Upper lobe of left lung (tissue), 6 donors: ENCODE measurements around the gene METRN. TPM values are rescaled to one million over a fixed set of nuclear protein-coding genes. Genes with fewer than 3 reads are reported as not detected.
A peak's percentile ranks its signal among the peaks of the same experiment; 100 is the strongest.

Source experiments
- ATAC-seq, 2 donors: fragments of 200-7000 bp; cut with Tn5 transposase; one replicate each; pipeline ENCODE4 v1.9.1; 2022; ENCODE audit warnings: mild to moderate bottlenecking in 2 of 2, moderate library complexity in 2 of 2; ENCODE audit not compliant: low FRiP score in 2 of 2
- DNase-seq, 2 donors: peaks; one replicate each; pipeline ENCODE4 v3.0.0-alpha.2; 2019 to 2020
- H3K27ac ChIP-seq, 4 donors: fragments of 200-600 bp; sonication (generic); one replicate each; pipeline ENCODE4 v1.5.1; 2016 to 2019
- H3K27me3 ChIP-seq, 4 donors: fragments of 200-600 bp; sonication (generic); one replicate each; pipeline ENCODE4 v1.5.1; 2017 to 2019
- H3K36me3 ChIP-seq, 4 donors: fragments of 200-600 bp; sonication (generic); one replicate each; pipeline ENCODE4 v1.5.1; 2016 to 2019
- H3K4me1 ChIP-seq, 4 donors: fragments of 200-600 bp; sonication (generic); one replicate each; pipeline ENCODE4 v1.5.1; 2018 to 2019
- H3K4me3 ChIP-seq, 4 donors: fragments of 200-600 bp; sonication (generic); one replicate each; pipeline ENCODE4 v1.5.1; 2017 to 2019; ENCODE audit warnings: mild to moderate bottlenecking in 2 of 4, moderate library complexity in 1 of 4
- H3K9me3 ChIP-seq, 4 donors: fragments of 200-600 bp; sonication (generic); one replicate each; pipeline ENCODE4 v1.5.1; 2018 to 2019
- CTCF ChIP-seq, 6 experiments: fragments of 450-650 bp in 4 of 6; fragments of 200-600 bp in 2 of 6; sonication (generic) in 2 of 6; IDR thresholded peaks; one replicate each; pipeline ENCODE4 v1.5.1; 2016 to 2019; ENCODE audit warnings: antibody characterized with exemption in 6 of 6
- EP300 ChIP-seq, 4 donors: sonication (generic); formaldehyde crosslinking; IDR thresholded peaks; one replicate each; pipeline ENCODE4 v1.5.1; 2017; ENCODE audit warnings: antibody characterized with exemption in 4 of 4, control low read depth in 2 of 4
- POLR2A ChIP-seq, 4 donors: fragments of 450-650 bp; IDR thresholded peaks; one replicate each; pipeline ENCODE4 v1.5.1; 2016 to 2017; ENCODE audit warnings: antibody characterized with exemption in 4 of 4, mild to moderate bottlenecking in 2 of 4
- POLR2AphosphoS5 ChIP-seq, 2 donors: sonication (generic); formaldehyde crosslinking; IDR thresholded peaks; one replicate each; pipeline ENCODE4 v1.5.1; 2017; ENCODE audit warnings: antibody characterized with exemption in 2 of 2
- WGBS, 2 donors: methylation state at CpG; one replicate each; pipeline ENCODE4 v1.1.5; 2017 to 2018; 5-methylcytosine and 5-hydroxymethylcytosine counted together
- total RNA-seq, 6 donors: library from RNA; depleted of rRNA in 4 of 6; stranded (reverse); fragments of >200 nt in 4 of 6; gene quantifications; one replicate each; pipeline versions ENCODE4 v1.1.0 to v1.2.1, GENCODE V29; 2016 to 2021
- donor health status: DM: no; HTN: no; CAD: no; lungs with moderate emphysema.
- donor health status: DM: no; HTN: yes; CAD: no; lungs with severe emphysema.

Gene METRN
- total RNA-seq, 6 donors from 2014 or later, result 22.0 to 56.0 (median 40.8) TPM

DNA sequence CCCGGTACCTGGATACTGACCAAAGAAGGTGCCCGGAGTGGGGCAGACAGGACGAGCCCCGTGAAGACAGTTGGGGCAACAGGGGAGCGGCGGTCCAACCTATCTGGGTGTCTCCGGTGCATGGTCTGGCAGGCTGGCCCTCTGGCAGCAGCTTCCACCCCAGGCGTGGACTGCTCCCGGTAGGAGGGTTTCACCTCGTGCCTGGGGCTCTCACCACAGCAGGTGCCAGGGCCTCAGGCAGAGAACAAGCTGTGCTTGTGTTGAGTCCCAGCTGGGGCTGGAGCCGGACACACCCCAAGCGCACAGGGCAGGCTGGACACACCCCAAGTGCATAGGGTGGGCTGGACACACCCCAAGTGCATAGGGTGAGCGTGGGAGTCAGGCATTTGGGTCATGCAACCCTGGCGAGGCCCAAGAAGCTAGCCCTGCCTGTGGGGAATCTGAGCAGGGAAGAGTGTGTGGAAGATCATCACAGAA lies 7.8 kb upstream of the METRN start:
- peaks cover 5 to 80% (median 42%) of the 10 kb centered on the region in 4 donors for H3K27me3 ChIP-seq
- no peak for TF ChIP-seq POLR2AphosphoS5 (IDR thresholded peaks at IDR 0.05)
- TF ChIP-seq CTCF (IDR thresholded peaks at IDR 0.05), result no peak
- TF ChIP-seq POLR2A (IDR thresholded peaks at IDR 0.05), result no peak
- TF ChIP-seq EP300 (IDR thresholded peaks at IDR 0.05), result no peak
- no peak overlapping the region for H3K4me3 ChIP-seq
- peaks cover 7 to 27% (median 10%) of the 10 kb centered on the region in 4 donors for H3K4me1 ChIP-seq
- ATAC-seq, result no peak
- peak in 1 of 2 donors; percentile 67 for DNase-seq
- no peaks in the 10 kb centered on the region for H3K36me3 ChIP-seq
- WGBS, 2 donors, result 54% methylated on average over 14 of the region's 14 CpGs; no CpG with 5 or more reads in 1 of the 2 donors
- H3K9me3 ChIP-seq, result no peaks in the 10 kb centered on the region
- no peak overlapping the region for H3K27ac ChIP-seq

DNA sequence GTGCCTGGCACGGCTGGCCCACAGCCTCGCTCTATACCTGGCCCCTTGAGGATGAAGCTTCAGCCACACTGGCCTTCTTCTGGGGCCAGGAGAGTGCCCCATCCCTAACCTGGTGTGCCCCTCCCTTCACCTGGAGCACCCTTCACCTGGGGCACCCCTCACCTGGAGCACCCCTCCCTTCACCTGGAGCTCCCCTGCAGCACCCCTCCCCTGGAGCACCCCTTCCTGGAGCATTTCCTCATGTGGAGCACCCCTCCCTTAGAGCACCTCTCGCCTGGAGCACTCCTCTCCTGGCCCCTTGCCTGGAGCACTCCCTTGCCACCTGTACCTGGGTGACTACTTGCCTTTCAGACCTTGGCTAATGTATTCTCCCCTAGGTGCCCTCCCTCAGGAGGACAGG lies 6.9 kb upstream of the METRN start:
- 44 to 54% methylated on average over 3 of the region's 3 CpGs for WGBS, 2 donors
- Histone ChIP-seq H3K27ac (no peak overlapping the region), H3K9me3 (no peaks in the 10 kb centered on the region), H3K4me1 (peaks cover 7 to 27% (median 11%) of the 10 kb centered on the region in 4 donors), H3K4me3 (no peak overlapping the region), H3K27me3 (peaks cover 5 to 70% (median 38%) of the 10 kb centered on the region in 4 donors), H3K36me3 (no peaks in the 10 kb centered on the region)
- no peak for TF ChIP-seq EP300 (IDR thresholded peaks at IDR 0.05)
- no peak for TF ChIP-seq POLR2A (IDR thresholded peaks at IDR 0.05)
- no peak for TF ChIP-seq CTCF (IDR thresholded peaks at IDR 0.05)
- TF ChIP-seq POLR2AphosphoS5 (IDR thresholded peaks at IDR 0.05), result no peak
- ATAC-seq (no peak), DNase-seq (no peak)

- Histone ChIP-seq H3K27ac (no peak overlapping the region), H3K36me3 (no peaks in the 10 kb centered on the region), H3K9me3 (no peaks in the 10 kb centered on the region), H3K27me3 (peaks cover 5 to 61% (median 38%) of the 10 kb centered on the region in 4 donors), H3K4me3 (no peak overlapping the region), H3K4me1 (peaks cover 7 to 27% (median 11%) of the 10 kb centered on the region in 4 donors)
- DNase-seq (peak in 1 of 2 donors; percentile 2), ATAC-seq (no peak)
- no peak for TF ChIP-seq POLR2A (IDR thresholded peaks at IDR 0.05)
- TF ChIP-seq CTCF (IDR thresholded peaks at IDR 0.05), result no peak
- no peak for TF ChIP-seq EP300 (IDR thresholded peaks at IDR 0.05)
- TF ChIP-seq POLR2AphosphoS5 (IDR thresholded peaks at IDR 0.05), result no peak
- WGBS, 2 donors, result 43 to 48% methylated on average over 2 to 3 of the region's 4 CpGs
Measured at GRCh38 chr16:708959-709358, 6.0 kb upstream of the METRN start.

DNA sequence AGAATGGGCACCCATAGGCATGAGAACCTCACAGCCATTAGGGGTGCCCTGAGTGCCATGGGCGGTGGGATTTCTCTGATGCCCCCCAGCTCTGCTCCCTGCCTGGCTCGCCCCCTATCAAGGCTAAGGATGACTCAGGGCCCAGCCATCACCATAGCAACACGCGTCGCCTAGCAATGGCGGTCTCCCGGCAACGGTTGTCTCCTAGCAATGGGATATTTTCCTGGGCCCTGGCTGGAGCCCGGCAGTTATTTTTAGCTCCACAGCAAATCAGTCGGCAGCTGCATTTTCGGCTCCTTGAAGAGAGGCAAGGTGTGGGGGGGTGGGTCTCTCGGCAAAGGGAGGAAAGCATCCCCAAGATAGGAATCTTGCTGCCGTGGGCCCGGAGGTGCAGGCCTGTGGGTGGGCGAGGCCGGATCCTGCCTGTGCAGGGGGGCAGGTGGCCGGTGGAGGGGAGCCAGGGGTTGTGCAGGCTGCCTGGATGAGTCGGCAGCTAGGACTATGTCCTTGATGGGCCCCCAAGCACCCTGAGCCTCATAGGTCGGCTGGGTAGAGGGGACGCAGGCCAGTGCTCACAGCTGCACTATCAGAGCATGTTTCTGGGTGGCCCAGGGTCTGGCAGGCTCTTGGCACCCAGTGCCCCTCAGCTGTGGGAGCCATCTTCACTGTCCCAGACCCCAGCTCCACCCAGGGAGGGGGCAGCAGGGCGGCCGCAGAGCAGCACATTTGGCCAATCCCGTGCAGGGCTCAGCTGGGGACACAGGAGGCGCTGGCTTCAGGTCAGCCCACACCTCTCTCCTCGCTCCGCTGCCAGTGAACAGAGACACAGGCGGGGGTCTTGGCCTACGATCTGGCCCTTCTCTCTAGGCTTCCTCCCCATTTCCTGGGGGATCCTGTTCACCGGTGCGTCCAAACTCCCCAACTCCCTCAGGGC lies 5.1 kb upstream of the METRN start:
- Histone ChIP-seq H3K27ac (no peak overlapping the region), H3K9me3 (no peaks in the 10 kb centered on the region), H3K36me3 (no peaks in the 10 kb centered on the region), H3K27me3 (peaks cover 5 to 56% (median 30%) of the 10 kb centered on the region in 4 donors), H3K4me1 (peaks cover 13 to 32% (median 18%) of the 10 kb centered on the region in 4 donors), H3K4me3 (no peak overlapping the region)
- DNase-seq (peak in 1 of 2 donors; percentile 64), ATAC-seq (no peak)
- TF ChIP-seq EP300 (IDR thresholded peaks at IDR 0.05) (no peak), POLR2AphosphoS5 (IDR thresholded peaks at IDR 0.05) (no peak), POLR2A (IDR thresholded peaks at IDR 0.05) (no peak), CTCF (IDR thresholded peaks at IDR 0.05) (no peak)
- WGBS, 2 donors, result 13 to 39% methylated on average over 10 to 30 of the region's 30 CpGs
